ENCODE results near the gene ANAPC10.

- TF ChIP-seq CTCF (IDR thresholded peaks at IDR 0.05 in 4 of 5, conservative IDR thresholded peaks at IDR 0.05 in 1 of 5) (no peak), POLR2A (IDR thresholded peaks at IDR 0.05) (no peak)
Measured at GRCh38 chr4:144969821-144970220, 128.2 kb downstream of the ANAPC10 start.
